Measurements from ENCODE around the gene ARID3A.

The ARID3A gene

DNA sequence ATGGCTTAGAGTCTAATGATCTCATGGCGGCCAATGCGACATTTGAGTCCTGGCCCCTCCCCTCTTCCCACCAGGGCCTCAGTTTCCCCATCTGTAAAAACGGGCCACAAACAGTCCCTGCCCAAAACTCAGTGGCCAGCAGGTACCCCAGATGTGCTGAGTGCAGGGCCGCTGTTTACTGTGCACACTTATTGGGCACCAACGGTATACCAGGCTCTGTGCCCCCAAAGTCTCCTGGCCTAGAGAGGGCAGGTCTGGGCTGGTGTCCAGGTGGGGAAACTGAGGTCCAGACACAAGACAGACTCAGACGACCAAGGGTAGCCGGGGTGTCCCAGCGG, 34.7 kb downstream of the ARID3A start:
- WGBS, 2 donors (ENCODE audit: extremely low coverage in 2 of 2, insufficient read length in 2 of 2, insufficient replicate concordance in 1 of 2): no CpG with 5 or more reads among the region's 8 CpGs
- Histone ChIP-seq H3K9me3 (replicated peaks in 1 of 2; ENCODE audit: control insufficient read depth in 2 of 2, insufficient read depth in 1 of 2, low read depth in 1 of 2, low read length in 2 of 2) (peaks cover 6 to 15% of the 10 kb centered on the region in 2 donors), H4K91ac (ENCODE audit: low read depth, low read length, poor library complexity) (peak overlapping the region; percentile 85), H3K9ac (ENCODE audit: low read depth, low read length, poor library complexity) (peak overlapping the region; percentile 72), H3K27ac (replicated peaks; ENCODE audit: low read length) (no peak overlapping the region), H2BK15ac (ENCODE audit: low read length) (peak overlapping the region; percentile 67), H3K27me3 (ENCODE audit: control insufficient read depth in 3 of 3, insufficient read depth in 3 of 3, low read depth in 1 of 3, low read length in 3 of 3) (no peaks in the 10 kb centered on the region), H3K4me3 (ENCODE audit: low read length in 2 of 2) (no peak overlapping the region), H2BK120ac (ENCODE audit: low read depth, low read length) (no peak overlapping the region), H3K4ac (ENCODE audit: low read length) (no peak overlapping the region), H3K23ac (ENCODE audit: low read depth, low read length, poor library complexity) (peak overlapping the region; percentile 80), H2BK5ac (ENCODE audit: low read length) (peak overlapping the region; percentile 93), H3K4me2 (ENCODE audit: insufficient read depth, low read length, poor library complexity, severe bottlenecking) (no peak overlapping the region), H2AK5ac (ENCODE audit: low read depth, low read length) (peak overlapping the region; percentile 95), H3K14ac (ENCODE audit: low read length) (peak overlapping the region; percentile 71), H3K18ac (ENCODE audit: low read length) (peak overlapping the region; percentile 92), H3K4me1 (ENCODE audit: control insufficient read depth in 2 of 2, insufficient read depth in 1 of 2, low read depth in 1 of 2, low read length in 2 of 2) (peaks cover 15 to 23% of the 10 kb centered on the region in 2 donors), H2BK12ac (ENCODE audit: low read length) (no peak overlapping the region), H3K79me1 (ENCODE audit: low read depth, low read length) (peaks cover 21% of the 10 kb centered on the region), H2AFZ (ENCODE audit: low read length) (no peak overlapping the region), H4K8ac (ENCODE audit: low read depth, low read length) (no peak overlapping the region), H3K36me3 (replicated peaks in 1 of 2; ENCODE audit: control insufficient read depth in 2 of 2, insufficient read depth in 2 of 2, low read length in 2 of 2) (peaks cover 41 to 68% of the 10 kb centered on the region in 2 donors)
- no peak for DNase-seq (ENCODE audit: low spot score)

- Histone ChIP-seq H2AFZ (ENCODE audit: low read length) (no peak overlapping the region), H3K36me3 (replicated peaks in 1 of 2; ENCODE audit: control insufficient read depth in 2 of 2, insufficient read depth in 2 of 2, low read length in 2 of 2) (peaks cover 49 to 81% of the 10 kb centered on the region in 2 donors), H4K8ac (ENCODE audit: low read depth, low read length) (no peak overlapping the region), H3K27ac (replicated peaks; ENCODE audit: low read length) (no peak overlapping the region), H3K4me2 (ENCODE audit: insufficient read depth, low read length, poor library complexity, severe bottlenecking) (no peak overlapping the region), H3K14ac (ENCODE audit: low read length) (no peak overlapping the region), H4K91ac (ENCODE audit: low read depth, low read length, poor library complexity) (no peak overlapping the region), H3K27me3 (ENCODE audit: control insufficient read depth in 3 of 3, insufficient read depth in 3 of 3, low read depth in 1 of 3, low read length in 3 of 3) (no peaks in the 10 kb centered on the region), H2BK12ac (ENCODE audit: low read length) (no peak overlapping the region), H2AK5ac (ENCODE audit: low read depth, low read length) (no peak overlapping the region), H3K18ac (ENCODE audit: low read length) (no peak overlapping the region), H3K23ac (ENCODE audit: low read depth, low read length, poor library complexity) (no peak overlapping the region), H3K79me1 (ENCODE audit: low read depth, low read length) (peaks cover 26% of the 10 kb centered on the region), H3K9me3 (replicated peaks in 1 of 2; ENCODE audit: control insufficient read depth in 2 of 2, insufficient read depth in 1 of 2, low read depth in 1 of 2, low read length in 2 of 2) (peaks cover 10 to 20% of the 10 kb centered on the region in 2 donors), H3K4me1 (ENCODE audit: control insufficient read depth in 2 of 2, insufficient read depth in 1 of 2, low read depth in 1 of 2, low read length in 2 of 2) (peaks cover 4 to 15% of the 10 kb centered on the region in 2 donors), H2BK15ac (ENCODE audit: low read length) (no peak overlapping the region), H2BK120ac (ENCODE audit: low read depth, low read length) (no peak overlapping the region), H3K4me3 (ENCODE audit: low read length in 2 of 2) (no peak overlapping the region), H3K4ac (ENCODE audit: low read length) (no peak overlapping the region), H2BK5ac (ENCODE audit: low read length) (peak overlapping the region; percentile 13), H3K9ac (ENCODE audit: low read depth, low read length, poor library complexity) (no peak overlapping the region)
- DNase-seq (ENCODE audit: low spot score): no peak
- WGBS, 2 donors (ENCODE audit: extremely low coverage in 2 of 2, insufficient read length in 2 of 2, insufficient replicate concordance in 1 of 2): no CpG with 5 or more reads among the region's 14 CpGs
Observed at GRCh38 chr19:961866-962620, 36.2 kb downstream of the ARID3A start.

- no peak overlapping the region for H4K91ac ChIP-seq (ENCODE audit: low read depth, low read length, poor library complexity)
- no peak overlapping the region for H2BK15ac ChIP-seq (ENCODE audit: low read length)
- peak overlapping the region in 1 of 2 donors; percentile 65 for H3K4me3 ChIP-seq (ENCODE audit: low read length in 2 of 2)
- H2AFZ ChIP-seq (ENCODE audit: low read length): no peak overlapping the region
- no peak overlapping the region for H2BK5ac ChIP-seq (ENCODE audit: low read length)
- WGBS, 2 donors (ENCODE audit: extremely low coverage in 2 of 2, insufficient read length in 2 of 2, insufficient replicate concordance in 1 of 2): no CpG with 5 or more reads among the region's 31 CpGs
- H3K9me3 ChIP-seq (replicated peaks in 1 of 2; ENCODE audit: control insufficient read depth in 2 of 2, insufficient read depth in 1 of 2, low read depth in 1 of 2, low read length in 2 of 2): peaks cover 10 to 20% of the 10 kb centered on the region in 2 donors
- peaks cover 26% of the 10 kb centered on the region for H3K79me1 ChIP-seq (ENCODE audit: low read depth, low read length)
- peak overlapping the region; percentile 53 for H3K9ac ChIP-seq (ENCODE audit: low read depth, low read length, poor library complexity)
- no peak overlapping the region for H3K4ac ChIP-seq (ENCODE audit: low read length)
- H3K14ac ChIP-seq (ENCODE audit: low read length): peak overlapping the region; percentile 47
- H2BK120ac ChIP-seq (ENCODE audit: low read depth, low read length): no peak overlapping the region
- peak overlapping the region; percentile 43 for H2AK5ac ChIP-seq (ENCODE audit: low read depth, low read length)
- H3K36me3 ChIP-seq (replicated peaks in 1 of 2; ENCODE audit: control insufficient read depth in 2 of 2, insufficient read depth in 2 of 2, low read length in 2 of 2): peaks cover 53 to 87% of the 10 kb centered on the region in 2 donors
- H4K8ac ChIP-seq (ENCODE audit: low read depth, low read length): no peak overlapping the region
- no peaks in the 10 kb centered on the region for H3K27me3 ChIP-seq (ENCODE audit: control insufficient read depth in 3 of 3, insufficient read depth in 3 of 3, low read depth in 1 of 3, low read length in 3 of 3)
- H2BK12ac ChIP-seq (ENCODE audit: low read length): no peak overlapping the region
- H3K4me1 ChIP-seq (ENCODE audit: control insufficient read depth in 2 of 2, insufficient read depth in 1 of 2, low read depth in 1 of 2, low read length in 2 of 2): peaks cover 0 to 11% of the 10 kb centered on the region in 2 donors
- DNase-seq (ENCODE audit: low spot score): no peak
- H3K4me2 ChIP-seq (ENCODE audit: insufficient read depth, low read length, poor library complexity, severe bottlenecking): no peak overlapping the region
- H3K23ac ChIP-seq (ENCODE audit: low read depth, low read length, poor library complexity): no peak overlapping the region
- no peak overlapping the region for H3K27ac ChIP-seq (replicated peaks; ENCODE audit: low read length)
- H3K18ac ChIP-seq (ENCODE audit: low read length): no peak overlapping the region
Observed at GRCh38 chr19:962683-963400, 37.0 kb downstream of the ARID3A start.

DNA sequence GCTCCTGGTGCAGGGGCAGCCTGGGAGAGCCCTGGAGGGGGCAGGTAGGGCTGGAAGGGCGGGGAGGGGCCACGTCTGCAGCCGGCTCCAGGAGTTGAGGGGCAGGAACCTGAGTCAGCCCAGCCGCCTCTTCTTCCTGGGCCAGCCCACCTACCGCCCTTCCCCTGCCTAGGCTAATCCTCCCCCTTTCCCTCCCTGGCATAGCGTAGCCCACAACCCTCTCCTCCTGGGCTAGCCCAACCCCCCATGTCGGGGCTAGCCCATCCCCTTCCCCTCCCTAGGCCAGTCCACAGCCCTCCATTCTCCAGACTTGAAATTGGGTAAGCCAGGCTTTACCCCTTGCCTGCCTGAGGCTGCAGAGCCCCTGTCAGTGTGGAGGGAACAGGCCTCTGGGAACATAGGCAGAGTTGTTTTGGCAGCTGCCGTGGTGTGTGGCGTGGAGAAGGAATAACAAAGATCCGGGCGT, 37.7 kb downstream of the ARID3A start:
- Histone ChIP-seq H3K27ac (replicated peaks; ENCODE audit: low read length) (no peak overlapping the region), H4K8ac (ENCODE audit: low read depth, low read length) (no peak overlapping the region), H3K4me1 (ENCODE audit: control insufficient read depth in 2 of 2, insufficient read depth in 1 of 2, low read depth in 1 of 2, low read length in 2 of 2) (peaks cover 0 to 11% of the 10 kb centered on the region in 2 donors), H3K79me1 (ENCODE audit: low read depth, low read length) (peaks cover 26% of the 10 kb centered on the region), H2BK5ac (ENCODE audit: low read length) (peak overlapping the region; percentile 66), H2BK15ac (ENCODE audit: low read length) (no peak overlapping the region), H3K36me3 (replicated peaks in 1 of 2; ENCODE audit: control insufficient read depth in 2 of 2, insufficient read depth in 2 of 2, low read length in 2 of 2) (peaks cover 57 to 88% of the 10 kb centered on the region in 2 donors), H3K14ac (ENCODE audit: low read length) (no peak overlapping the region), H3K23ac (ENCODE audit: low read depth, low read length, poor library complexity) (no peak overlapping the region), H4K91ac (ENCODE audit: low read depth, low read length, poor library complexity) (no peak overlapping the region), H3K9me3 (replicated peaks in 1 of 2; ENCODE audit: control insufficient read depth in 2 of 2, insufficient read depth in 1 of 2, low read depth in 1 of 2, low read length in 2 of 2) (peaks cover 14 to 23% of the 10 kb centered on the region in 2 donors), H3K4me2 (ENCODE audit: insufficient read depth, low read length, poor library complexity, severe bottlenecking) (no peak overlapping the region), H3K4me3 (ENCODE audit: low read length in 2 of 2) (no peak overlapping the region), H3K27me3 (ENCODE audit: control insufficient read depth in 3 of 3, insufficient read depth in 3 of 3, low read depth in 1 of 3, low read length in 3 of 3) (no peaks in the 10 kb centered on the region), H2BK120ac (ENCODE audit: low read depth, low read length) (no peak overlapping the region), H2AK5ac (ENCODE audit: low read depth, low read length) (peak overlapping the region; percentile 43), H3K4ac (ENCODE audit: low read length) (no peak overlapping the region), H3K9ac (ENCODE audit: low read depth, low read length, poor library complexity) (peak overlapping the region; percentile 53), H2BK12ac (ENCODE audit: low read length) (no peak overlapping the region), H3K18ac (ENCODE audit: low read length) (no peak overlapping the region), H2AFZ (ENCODE audit: low read length) (no peak overlapping the region)
- DNase-seq (ENCODE audit: low spot score): no peak
- no CpG with 5 or more reads among the region's 11 CpGs for WGBS, 2 donors (ENCODE audit: extremely low coverage in 2 of 2, insufficient read length in 2 of 2, insufficient replicate concordance in 1 of 2)

All from neuronal stem cell (in vitro differentiated cells).